CD4-positive, alpha-beta T cell treated with Interferon alpha-2 for 1 hour (primary cell): ENCODE results near the gene HAUS6.
"Not testable (repeated sequence)": the region's sequence is repeated elsewhere in the genome, so short reads cannot be mapped to it uniquely, and the experiment has no call there.

ENCODE experiments used
- DNase-seq, 2 donors: peaks; one replicate each; pipeline ENCODE4 v3.0.0-alpha.2; 2020 to 2022

The HAUS6 gene

DNA sequence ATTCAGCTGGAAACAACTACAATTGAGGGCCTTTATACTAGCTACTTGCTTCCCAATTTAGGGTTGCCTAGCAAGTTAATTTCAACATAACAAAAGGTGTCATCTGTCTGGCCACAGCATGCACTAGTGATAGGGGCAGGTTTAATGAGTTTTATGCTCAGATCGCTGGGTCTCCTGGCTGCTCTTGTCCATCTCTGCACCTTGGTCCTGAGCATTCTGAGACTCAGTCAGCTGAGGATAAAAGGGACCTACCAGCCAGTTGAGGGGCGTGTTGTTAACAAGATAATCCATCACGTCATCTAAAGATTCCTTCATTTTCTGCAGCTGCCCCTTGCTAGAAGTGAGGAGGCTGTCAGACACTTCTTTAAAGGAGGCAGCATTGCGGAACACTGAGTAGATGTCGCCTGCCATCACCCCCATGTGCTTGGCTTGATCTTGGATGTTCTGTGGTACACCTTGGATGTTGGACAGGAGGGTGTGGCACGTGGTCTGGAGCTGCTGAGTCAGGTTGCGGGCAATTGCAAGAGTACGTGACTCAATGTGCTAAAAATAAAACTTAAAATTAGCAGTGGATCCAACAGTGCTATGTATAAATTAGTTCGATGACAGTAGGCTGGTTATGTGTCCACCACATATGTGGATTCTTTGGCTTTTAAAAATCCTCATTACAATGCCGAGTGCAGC, 13.5 kb upstream of the HAUS6 start:
- DNase-seq, result no peak

DNA sequence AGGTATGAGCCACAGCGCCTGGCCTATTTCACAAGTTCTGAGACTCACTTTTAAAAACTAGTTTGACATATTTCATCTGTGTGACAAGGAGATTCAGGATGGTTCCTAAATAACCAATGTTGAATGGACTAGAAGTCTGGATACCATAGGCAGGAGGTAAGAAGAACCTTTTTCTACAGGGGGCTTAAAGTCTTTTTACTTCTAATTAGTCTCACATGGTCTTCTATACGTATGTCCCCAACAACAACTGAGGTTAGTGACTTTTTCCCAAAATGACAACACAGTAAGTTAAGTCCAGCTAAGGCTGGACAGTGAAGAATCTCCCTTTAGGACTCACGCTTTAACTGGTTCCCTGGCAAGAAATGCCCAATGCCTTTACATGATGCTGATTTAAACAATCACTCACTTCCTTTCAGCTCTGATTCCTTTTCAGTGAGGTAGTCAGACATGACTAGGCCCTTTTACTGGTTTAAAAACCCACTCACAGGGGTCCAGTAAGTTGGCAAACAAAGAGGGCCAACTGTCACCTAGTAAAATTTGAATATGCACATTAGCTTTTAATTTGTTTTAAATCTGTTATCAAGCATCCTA, 12.1 kb upstream of the HAUS6 start:
- no peak for DNase-seq

GRCh38 chr9:19113964-19114679, 11.4 kb upstream of the HAUS6 start:
- no peak for DNase-seq

DNA sequence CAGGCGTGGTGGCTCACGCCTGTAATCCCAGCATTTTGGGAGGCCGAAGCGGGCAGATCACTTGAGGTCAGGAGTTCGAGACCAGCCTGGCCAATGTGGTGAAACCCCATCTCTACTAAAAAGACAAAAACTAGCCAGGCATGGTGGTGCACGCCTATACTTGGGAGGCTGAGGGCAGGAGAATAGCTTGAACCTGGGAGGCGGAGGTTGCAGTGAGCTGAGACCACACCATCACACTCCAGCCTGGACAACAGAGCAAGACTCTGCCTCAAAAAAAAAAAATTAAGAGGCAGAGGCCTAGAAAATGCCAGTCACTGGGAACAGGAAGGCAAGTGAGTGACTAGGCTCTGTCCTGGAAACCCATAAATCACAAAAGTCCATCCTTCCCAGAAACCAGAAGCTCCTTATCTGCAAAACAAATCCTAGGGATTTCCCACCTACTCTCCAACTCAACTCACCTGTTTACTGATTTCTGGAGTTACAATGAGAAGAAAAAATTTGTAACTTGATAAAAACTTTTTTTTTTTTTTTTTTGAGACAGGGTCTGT, 10.4 kb upstream of the HAUS6 start:
- not testable (repeated sequence) for DNase-seq

GRCh38 chr9:19108038-19108437, 5.3 kb upstream of the HAUS6 start:
- DNase-seq, result no peak

GRCh38 chr9:19104515-19105282, 2.0 kb upstream of the HAUS6 start:
- no peak for DNase-seq

GRCh38 chr9:19102181-19102630, 498 bp downstream of the HAUS6 start:
- peak in 1 of 2 donors; percentile 47 for DNase-seq

DNA sequence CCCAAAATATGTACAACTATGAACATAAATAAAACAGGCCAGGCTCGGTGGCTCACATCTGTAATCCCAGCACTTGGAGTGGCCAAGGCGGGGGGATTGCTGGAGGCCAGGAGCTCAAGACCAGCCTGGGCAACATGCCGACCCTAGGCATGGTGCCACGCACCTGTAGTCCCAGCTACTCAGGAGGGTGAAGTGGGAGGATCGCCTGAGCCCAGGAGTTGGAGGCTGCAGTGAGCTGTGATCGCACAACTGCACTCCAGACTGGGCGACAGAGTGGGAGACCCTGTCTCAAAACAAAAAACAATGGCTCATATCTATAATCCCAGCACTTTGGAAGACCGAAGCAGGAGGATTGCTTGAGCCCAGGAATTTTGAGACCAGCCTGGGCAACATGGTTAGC, 1.5 kb downstream of the HAUS6 start:
- DNase-seq, result no peak

- DNase-seq, result not testable (repeated sequence)
Observed at GRCh38 chr9:19097431-19097830, 5.3 kb downstream of the HAUS6 start.

DNA sequence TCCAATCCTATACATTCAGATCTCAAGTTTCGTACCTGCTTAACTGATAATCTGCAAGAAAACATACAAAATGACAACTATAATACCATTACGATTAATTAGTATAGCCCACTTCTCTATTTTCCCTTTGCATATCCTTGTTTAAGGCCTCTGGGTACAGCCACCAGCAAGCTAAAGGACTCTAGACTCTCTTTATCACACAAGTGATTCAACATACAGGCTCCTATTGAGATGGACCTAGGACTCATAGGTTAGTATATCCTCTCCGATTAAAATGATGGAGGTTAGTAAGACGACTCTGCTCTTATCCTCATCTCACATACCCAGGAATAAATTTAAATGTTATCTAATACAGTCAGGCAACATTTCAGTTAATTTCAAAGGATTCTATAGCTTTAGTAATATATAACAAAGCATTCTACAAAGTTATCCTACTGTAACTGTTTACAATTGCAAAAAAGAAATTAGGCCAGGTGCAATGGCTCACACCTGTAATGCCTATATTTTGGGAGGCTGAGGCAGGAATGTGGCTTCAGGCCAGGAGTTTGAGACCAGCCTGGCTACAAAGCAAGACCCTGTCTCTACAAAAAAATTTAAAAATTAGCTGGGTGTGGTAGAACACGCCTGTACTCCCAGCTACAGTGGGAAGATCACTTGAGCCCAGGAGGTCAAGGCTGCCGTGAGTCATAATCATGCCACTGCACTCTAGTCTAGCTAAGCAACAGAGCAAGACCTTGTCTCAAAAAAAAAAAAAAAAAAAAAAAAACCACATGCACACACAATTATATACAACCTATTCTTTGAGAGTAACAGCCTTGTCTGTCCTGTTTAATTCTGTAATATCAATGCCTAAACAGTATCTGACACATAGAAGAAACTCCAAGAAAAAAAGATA, 15.4 kb downstream of the HAUS6 start:
- DNase-seq, result no peak

DNA sequence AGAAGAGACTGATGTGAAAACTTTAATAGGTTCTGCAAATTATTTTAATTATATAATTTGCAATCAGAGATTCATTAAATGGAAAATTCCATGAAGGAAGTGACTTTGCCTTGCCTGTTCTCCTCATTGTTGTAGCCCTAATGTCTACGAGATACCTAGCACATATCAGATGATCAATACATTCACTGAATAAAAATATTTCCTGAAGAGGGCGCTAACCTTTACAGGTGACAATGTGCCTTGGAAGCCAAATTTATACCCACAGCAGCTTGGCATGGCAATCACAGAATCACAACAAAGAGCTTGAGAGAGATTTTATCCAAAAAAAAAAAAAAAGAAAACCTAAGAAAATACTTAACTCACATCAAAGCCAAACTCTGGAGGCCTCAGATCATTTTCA, 17.4 kb downstream of the HAUS6 start:
- DNase-seq, result peak in 1 of 2 donors; percentile 72

GRCh38 chr9:19074836-19075235, 27.9 kb downstream of the HAUS6 start:
- no peak for DNase-seq

DNA sequence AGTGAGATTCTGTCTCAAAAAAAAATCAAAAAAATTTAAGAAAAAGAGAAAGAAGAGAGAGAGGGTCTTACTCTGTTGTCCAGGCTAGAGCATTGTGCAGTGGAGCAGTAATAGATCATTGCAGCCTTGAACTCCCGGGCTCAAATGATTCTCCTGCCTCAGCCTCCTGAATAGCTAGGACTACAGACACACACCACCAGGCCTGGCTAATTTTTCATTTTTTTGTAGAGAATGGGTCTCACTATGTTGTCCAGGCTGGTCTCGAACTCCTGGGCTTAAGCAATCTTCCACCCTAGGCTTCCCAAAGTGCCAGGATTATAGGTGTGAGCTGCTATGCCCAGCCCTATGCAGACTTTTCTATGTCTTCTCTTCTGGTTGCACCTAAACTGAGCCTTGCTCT, 28.5 kb downstream of the HAUS6 start:
- DNase-seq, result no peak

GRCh38 chr9:19057033-19057432, 45.7 kb downstream of the HAUS6 start:
- DNase-seq, result no peak

GRCh38 chr9:19050637-19051591, 51.8 kb downstream of the HAUS6 start:
- DNase-seq, result peak in 1 of 2 donors; percentile 7

DNA sequence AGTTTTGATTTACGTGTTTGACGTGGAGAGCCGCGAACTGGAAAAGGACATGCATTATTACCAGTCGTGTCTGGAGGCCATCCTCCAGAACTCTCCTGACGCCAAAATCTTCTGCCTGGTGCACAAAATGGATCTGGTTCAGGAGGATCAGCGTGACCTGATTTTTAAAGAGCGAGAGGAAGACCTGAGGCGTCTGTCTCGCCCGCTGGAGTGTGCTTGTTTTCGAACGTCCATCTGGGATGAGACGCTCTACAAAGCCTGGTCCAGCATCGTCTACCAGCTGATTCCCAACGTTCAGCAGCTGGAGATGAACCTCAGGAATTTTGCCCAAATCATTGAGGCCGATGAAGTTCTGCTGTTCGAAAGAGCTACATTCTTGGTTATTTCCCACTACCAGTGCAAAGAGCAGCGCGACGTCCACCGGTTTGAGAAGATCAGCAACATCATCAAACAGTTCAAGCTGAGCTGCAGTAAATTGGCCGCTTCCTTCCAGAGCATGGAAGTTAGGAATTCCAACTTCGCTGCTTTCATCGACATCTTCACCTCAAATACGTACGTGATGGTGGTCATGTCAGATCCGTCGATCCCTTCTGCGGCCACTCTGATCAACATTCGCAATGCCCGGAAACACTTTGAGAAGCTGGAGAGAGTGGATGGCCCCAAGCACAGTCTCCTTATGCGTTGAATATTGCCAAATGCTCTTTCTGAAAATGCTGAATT, 52.6 kb downstream of the HAUS6 start:
- DNase-seq, result peak in 1 of 2 donors; percentile 7

DNA sequence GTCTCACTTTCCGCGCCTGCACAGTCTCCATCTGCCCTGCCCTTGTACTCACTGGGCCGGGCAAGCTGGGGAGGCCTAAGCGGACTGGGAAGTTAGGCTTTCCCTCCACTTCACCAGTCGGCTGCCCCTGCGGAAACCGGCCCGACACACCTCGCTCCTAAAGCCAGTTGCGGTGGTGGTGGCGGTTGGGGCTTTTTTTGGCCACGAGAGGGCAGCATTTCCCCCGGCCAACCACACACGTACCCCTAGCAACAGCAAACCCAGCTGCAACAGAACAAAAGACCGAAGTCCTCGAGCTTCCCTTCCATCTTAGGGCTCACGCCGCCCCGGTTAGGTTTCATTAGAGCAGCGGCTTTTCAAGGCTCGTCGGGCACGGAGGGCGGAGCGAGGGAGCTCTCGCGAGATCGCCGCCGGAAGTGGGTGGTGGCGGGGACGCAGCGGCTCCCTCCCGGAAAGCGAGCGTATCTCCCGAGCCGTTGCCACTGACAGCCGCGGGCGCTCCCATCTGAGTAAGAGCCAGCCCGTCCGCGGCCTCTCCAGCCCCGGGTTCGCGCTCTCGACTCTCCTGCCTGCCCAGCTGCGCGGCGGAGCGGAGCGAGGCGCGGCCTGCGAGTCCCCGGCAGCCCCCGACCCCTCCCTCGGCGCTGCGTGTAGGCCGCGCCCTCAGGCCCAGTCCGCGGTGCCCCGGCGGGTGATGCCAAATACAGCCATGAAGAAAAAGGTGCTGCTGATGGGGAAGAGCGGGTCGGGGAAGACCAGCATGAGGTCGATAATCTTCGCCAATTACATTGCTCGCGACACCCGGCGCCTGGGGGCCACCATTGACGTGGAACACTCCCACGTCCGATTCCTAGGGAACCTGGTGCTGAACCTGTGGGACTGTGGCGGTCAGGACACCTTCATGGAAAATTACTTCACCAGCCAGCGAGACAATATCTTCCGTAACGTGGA, 53.5 kb downstream of the HAUS6 start, which contains the start of gene RRAGA:
Gene RRAGA, plus strand, starts transcription at position 462 of the 951 bp plus-strand sequence. Its CDS starts 233 bp downstream, at position 695.
- DNase-seq, result peak; percentile 94 to 95

DNA sequence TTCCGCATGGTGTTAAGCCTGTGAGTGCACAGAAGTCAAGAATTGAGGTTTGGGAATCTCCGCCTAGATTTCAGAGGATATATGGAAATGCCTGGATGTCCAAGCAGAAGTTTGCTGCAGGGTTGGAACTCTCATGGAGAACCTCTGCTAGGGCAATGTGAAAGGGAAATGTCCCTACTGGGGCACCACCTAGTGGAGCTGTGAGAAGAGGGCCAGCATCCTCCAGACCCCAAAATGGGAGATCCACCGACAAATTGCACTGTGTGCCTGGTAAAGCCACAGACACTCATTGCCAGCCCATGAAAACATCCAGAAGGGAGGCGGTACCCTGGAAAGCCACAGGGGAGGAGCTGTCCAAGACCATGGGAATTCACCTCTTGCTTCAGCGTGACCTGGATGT, 66.1 kb downstream of the HAUS6 start:
- DNase-seq, result no peak

- no peak for DNase-seq
Observed at GRCh38 chr9:19033015-19033414, 69.7 kb downstream of the HAUS6 start, which contains the start of gene SAXO1. Gene SAXO1 (minus strand): TSS chr9:19033209. CDS start chr9:19032908, 301 bp downstream.
